GM12873 (cell line): ENCODE data around the gene SLC16A5.

Source experiments
- CTCF ChIP-seq: IDR thresholded peaks from 2 replicates; pipeline ENCODE4 v1.5.1; 2012; ENCODE audit warnings: low read depth, mild to moderate bottlenecking, moderate library complexity, low read length, control low read depth; ENCODE audit not compliant: insufficient read depth; ENCODE audit errors: missing control alignments

Gene SLC16A5

DNA sequence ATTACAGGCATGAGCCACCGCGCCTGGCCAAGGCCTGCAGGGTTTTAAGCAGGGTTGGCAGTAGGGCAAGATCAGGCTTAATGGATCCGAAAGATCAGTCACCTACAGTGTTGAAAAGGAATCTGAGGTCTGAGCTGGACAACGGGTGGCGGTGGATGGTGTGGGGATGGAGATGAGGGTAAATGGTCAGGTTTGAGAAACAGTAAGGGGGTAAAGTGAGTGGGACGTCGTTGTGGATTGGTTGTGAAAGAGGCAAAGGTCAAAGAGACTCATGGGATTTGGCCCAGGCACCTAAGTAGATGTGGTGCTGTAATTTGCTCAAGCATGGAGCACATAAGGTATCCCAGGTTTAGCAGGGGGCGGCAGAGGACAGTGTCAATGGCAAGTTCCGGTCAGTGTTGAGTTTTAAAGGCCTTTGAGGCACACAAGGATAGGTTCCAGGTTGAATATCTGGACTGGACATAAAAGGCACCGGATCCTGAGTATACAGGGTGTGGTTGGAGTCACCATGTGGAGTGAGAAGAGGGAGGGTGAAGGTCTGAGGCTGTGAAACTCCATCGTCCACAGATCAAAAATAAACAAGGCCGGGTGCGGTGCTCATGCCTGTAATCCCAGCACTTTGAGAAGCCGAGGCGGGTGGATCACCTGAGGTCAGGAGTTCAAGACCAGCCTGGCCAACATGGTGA is 1.1 kb upstream of the SLC16A5 start:
- no peak for TF ChIP-seq CTCF

GRCh38 chr17:75087182-75087557 is 584 bp upstream of the SLC16A5 start:
- TF ChIP-seq CTCF, result no peak

DNA sequence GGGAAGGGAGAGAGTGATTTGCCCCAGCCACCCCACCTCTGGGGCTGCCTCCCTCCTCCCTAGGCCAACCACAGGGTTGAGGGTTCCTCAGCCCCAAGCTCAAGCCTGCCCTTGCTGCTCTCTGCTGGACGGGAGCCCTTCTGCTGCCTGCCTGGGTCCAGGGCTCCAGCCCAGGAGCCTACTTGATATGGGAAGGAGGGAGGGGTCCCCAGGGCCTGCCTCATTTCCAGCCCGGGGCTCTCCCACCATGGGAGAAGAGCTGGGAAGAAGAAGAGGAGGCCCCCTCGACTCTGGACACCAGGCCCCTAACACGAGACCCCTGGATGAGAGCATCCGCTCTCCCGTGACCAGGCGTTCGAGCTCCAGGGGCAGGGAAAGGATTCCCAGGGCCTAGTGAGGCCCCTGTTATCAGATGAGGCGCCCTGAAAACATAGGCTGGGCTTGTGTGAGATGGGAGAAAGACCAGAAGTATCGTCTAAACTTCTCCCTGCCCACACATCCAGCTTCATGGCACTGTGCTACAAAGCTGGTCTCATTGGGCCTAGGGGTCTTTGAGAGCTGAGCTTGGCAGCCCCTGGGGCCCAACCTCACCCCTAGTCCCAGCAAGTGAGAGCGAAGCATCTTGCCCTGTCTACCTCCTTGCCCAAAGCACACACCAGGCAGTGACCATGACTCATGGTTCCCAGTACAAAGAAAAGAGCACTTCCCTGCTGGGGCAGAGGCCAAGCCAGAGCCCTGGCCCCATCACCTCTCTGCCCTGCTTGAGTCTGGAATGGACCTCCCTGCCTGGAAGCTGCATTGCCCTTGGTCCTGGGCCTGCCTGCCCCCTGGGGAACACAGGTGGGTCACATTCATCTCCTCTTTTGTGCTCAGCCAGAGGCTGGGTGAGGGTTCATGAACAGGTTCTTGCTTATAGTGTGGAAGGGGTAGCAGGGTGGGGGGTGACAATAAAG is 987 bp downstream of the SLC16A5 start:
- TF ChIP-seq CTCF, result no peak

GRCh38 chr17:75090871-75091854 is 3.4 kb downstream of the SLC16A5 start:
- TF ChIP-seq CTCF, result no peak

DNA sequence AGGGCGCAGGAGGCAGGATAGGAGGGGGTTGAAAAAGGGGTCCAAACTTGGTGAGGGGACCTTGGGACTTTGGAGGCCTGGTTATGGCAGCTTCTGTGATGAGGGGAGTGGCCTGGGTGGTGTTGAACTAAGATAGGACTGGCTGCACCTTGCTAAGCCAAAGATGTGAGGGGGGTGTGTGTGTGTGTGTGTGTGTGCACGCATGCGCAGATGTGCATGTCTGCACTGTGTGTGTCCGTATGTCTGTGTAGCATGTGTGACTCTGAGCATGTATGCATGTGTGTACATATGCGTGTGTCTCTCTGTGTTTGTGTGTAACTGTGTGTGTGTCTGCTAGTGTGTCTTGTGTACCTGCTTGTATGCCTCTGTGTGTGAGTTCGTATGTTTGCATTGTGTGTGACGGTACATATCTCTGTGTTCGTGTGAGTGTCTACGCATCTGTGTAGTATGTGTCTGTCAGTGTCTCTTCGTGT is 4.1 kb downstream of the SLC16A5 start:
- no peak for TF ChIP-seq CTCF

DNA sequence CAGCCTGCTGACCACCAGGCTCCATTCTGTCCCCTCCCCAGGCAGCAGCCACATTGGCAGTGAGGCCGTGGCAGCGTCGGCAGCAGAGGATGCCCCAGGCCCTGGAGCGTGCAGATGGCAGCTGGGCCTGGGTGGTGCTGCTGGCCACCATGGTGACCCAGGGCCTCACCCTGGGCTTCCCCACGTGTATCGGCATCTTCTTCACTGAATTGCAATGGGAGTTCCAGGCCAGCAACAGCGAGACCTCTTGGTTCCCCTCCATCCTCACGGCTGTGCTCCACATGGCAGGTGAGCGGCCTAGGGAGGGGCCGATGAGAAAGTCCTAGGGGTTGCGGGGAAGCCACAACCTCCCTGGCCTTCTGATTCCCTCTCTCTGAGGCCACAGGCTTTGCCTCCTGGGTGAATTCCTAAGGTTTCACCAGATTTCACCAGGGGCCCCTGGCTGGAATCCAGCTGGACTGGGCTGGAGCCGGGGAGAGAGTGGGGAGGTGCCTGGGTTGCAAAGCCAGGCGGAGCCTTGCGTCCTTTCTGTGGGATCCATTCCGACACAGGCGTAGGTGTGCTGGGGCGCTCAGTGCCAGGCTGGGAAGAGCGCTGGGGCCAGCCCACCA is 5.9 kb downstream of the SLC16A5 start:
- TF ChIP-seq CTCF, result no peak
